ENCODE measurements around the gene CD68.
A peak's percentile ranks its signal among the peaks of the same experiment; 100 is the strongest.
"Not testable (repeated sequence)": the region's sequence is repeated elsewhere in the genome, so short reads cannot be mapped to it uniquely, and the experiment has no call there.

Gene CD68

GRCh38 chr17:7589204-7589868, 9.9 kb downstream of the CD68 start:
- peak; percentile 77 for TF ChIP-seq CTCF (IDR thresholded peaks at IDR 0.05; ENCODE audit: low read length, missing control alignments)
- peak; percentile 88 for DNase-seq (ENCODE audit: low read depth)
- no peak overlapping the region for H3K4me3 ChIP-seq (replicated peaks; ENCODE audit: low read depth, low read length)

GRCh38 chr17:7589891-7590691, 10.7 kb downstream of the CD68 start, which contains the start of gene SOX15:
SOX15 (minus strand) TSS chr17:7590094; CDS start chr17:7589676, 418 bp downstream.
- no peak within 1 kb of the TSS for H3K4me3 ChIP-seq (replicated peaks; ENCODE audit: low read depth, low read length)
- no peak for TF ChIP-seq CTCF (IDR thresholded peaks at IDR 0.05; ENCODE audit: low read length, missing control alignments)
- DNase-seq (ENCODE audit: low read depth) = no peak

GRCh38 chr17:7590743-7591142, 11.3 kb downstream of the CD68 start:
- H3K4me3 ChIP-seq (replicated peaks; ENCODE audit: low read depth, low read length) = no peak overlapping the region
- peak; percentile 44 for DNase-seq (ENCODE audit: low read depth)
- TF ChIP-seq CTCF (IDR thresholded peaks at IDR 0.05; ENCODE audit: low read length, missing control alignments) = no peak

GRCh38 chr17:7591596-7591995, 12.2 kb downstream of the CD68 start:
- TF ChIP-seq CTCF (IDR thresholded peaks at IDR 0.05; ENCODE audit: low read length, missing control alignments) = no peak
- DNase-seq (ENCODE audit: low read depth) = no peak
- H3K4me3 ChIP-seq (replicated peaks; ENCODE audit: low read depth, low read length) = no peak overlapping the region

- TF ChIP-seq CTCF (IDR thresholded peaks at IDR 0.05; ENCODE audit: low read length, missing control alignments) = no peak
- DNase-seq (ENCODE audit: low read depth) = no peak
- H3K4me3 ChIP-seq (replicated peaks; ENCODE audit: low read depth, low read length) = no peak overlapping the region
Observed at GRCh38 chr17:7592422-7593021, 13.1 kb downstream of the CD68 start.

- H3K4me3 ChIP-seq (replicated peaks; ENCODE audit: low read depth, low read length) = no peak overlapping the region
- no peak for DNase-seq (ENCODE audit: low read depth)
- no peak for TF ChIP-seq CTCF (IDR thresholded peaks at IDR 0.05; ENCODE audit: low read length, missing control alignments)
Observed at GRCh38 chr17:7593296-7593695, 13.9 kb downstream of the CD68 start.

- not testable (repeated sequence) for H3K4me3 ChIP-seq (replicated peaks; ENCODE audit: low read depth, low read length)
Observed at GRCh38 chr17:7597561-7597960, 18.1 kb downstream of the CD68 start.

More at GRCh38 chr17:7597561-7597960, 18.1 kb downstream of the CD68 start:
- DNase-seq (ENCODE audit: low read depth) = not testable (repeated sequence)
